Stomach (tissue), 9 donors: ENCODE results near the gene GRAMD1A. TPM values are rescaled to one million over a fixed set of nuclear protein-coding genes. Genes with fewer than 3 reads are reported as not detected.
A peak's percentile ranks its signal among the peaks of the same experiment; 100 is the strongest.

ENCODE experiments used
- DNase-seq, 2 donors: peaks; one replicate each; pipeline versions ENCODE4 v3.0.0 to v3.0.0-alpha.2; 2013 to 2019
- H3K27ac ChIP-seq, 5 donors: fragments of 200-600 bp in 4 of 5; sonication (generic) in 4 of 5; one replicate each; pipeline ENCODE4 v1.5.1; 2013 to 2019; ENCODE audit warnings: mild to moderate bottlenecking in 1 of 5, moderate library complexity in 1 of 5
- H3K27me3 ChIP-seq, 3 donors: fragments of 200-600 bp; sonication (generic); one replicate each; pipeline ENCODE4 v1.5.1; 2017 to 2019; ENCODE audit warnings: mixed run types in 1 of 3
- H3K36me3 ChIP-seq, 4 donors: fragments of 200-600 bp; sonication (generic); 1 replicate in 3 of 4; 2 replicates in 1 of 4; pipeline ENCODE4 v1.5.1; 2016 to 2019
- H3K4me1 ChIP-seq, 4 donors: fragments of 200-600 bp; sonication (generic); one replicate each; pipeline ENCODE4 v1.5.1; 2016 to 2019
- H3K4me3 ChIP-seq, 4 donors: fragments of 200-600 bp; sonication (generic) in 3 of 4; one replicate each; pipeline ENCODE4 v1.5.1; 2016 to 2019; ENCODE audit warnings: mild to moderate bottlenecking in 1 of 4
- H3K9me3 ChIP-seq, 4 donors: fragments of 200-600 bp; sonication (generic); one replicate each; pipeline ENCODE4 v1.5.1; 2016 to 2019
- CTCF ChIP-seq, 7 experiments: fragments of 450-650 bp in 4 of 7; fragments of 200-600 bp in 3 of 7; sonication (generic) in 3 of 7; IDR thresholded peaks; one replicate each; pipeline ENCODE4 v1.5.1; 2016 to 2019; ENCODE audit warnings: antibody characterized with exemption in 7 of 7, control low read depth in 2 of 7, mild to moderate bottlenecking in 1 of 7
- EP300 ChIP-seq: sonication (generic); formaldehyde crosslinking; IDR thresholded peaks from one replicate; pipeline ENCODE4 v1.6.1; 2017; ENCODE audit warnings: antibody characterized with exemption
- POLR2A ChIP-seq, 4 donors: fragments of 450-650 bp; IDR thresholded peaks; one replicate each; pipeline ENCODE4 v1.6.1; 2016; ENCODE audit warnings: antibody characterized with exemption in 4 of 4, control low read depth in 2 of 4, mild to moderate bottlenecking in 1 of 4, moderate library complexity in 1 of 4
- POLR2AphosphoS5 ChIP-seq, 3 donors: sonication (generic); formaldehyde crosslinking; IDR thresholded peaks; one replicate each; pipeline ENCODE4 v1.6.1; 2016; ENCODE audit warnings: antibody characterized with exemption in 3 of 3
- WGBS, 5 donors: extraction: QIAGEN DNeasy Blood & Tissue Kit in 3 of 5; methylation state at CpG; one replicate each; pipeline versions ENCODE4 v1.1.5 to v1.1.7; 2013 to 2018; 5-methylcytosine and 5-hydroxymethylcytosine counted together
- intact Hi-C: fragments of 100-400 bp; cut with DNase I; formaldehyde crosslinking; loops from one replicate; pipeline ENCODE4 v1.15.1; 2023; ENCODE audit warnings: low total_unique reads
- polyA plus RNA-seq, 3 donors: library from polyadenylated mRNA; stranded (reverse); fragments of 200-250 nt; gene quantifications; one replicate each; pipeline ENCODE4 v1.2.3, GENCODE V29; 2013
- total RNA-seq, 5 donors: library from RNA; depleted of rRNA; stranded (reverse); fragments of >200 nt; gene quantifications; one replicate each; pipeline versions ENCODE4 v1.1.0 to v1.2.3, GENCODE V29; 2014 to 2016
- donor health status: healthy with polysubstance abuse.
- donor health status: Bipolar disorder and iron deficiency.
- donor health status: healthy.

The GRAMD1A gene
- total and polyA plus RNA-seq, 8 donors: 29.8 to 74.1 (median 45.1) TPM

GRCh38 chr19:35040826-35041547 lies 40.9 kb downstream of the GRAMD1A start:
- H3K4me3 ChIP-seq: peak overlapping the region; percentile 18 to 41 (median 22)
- no peaks in the 10 kb centered on the region for H3K36me3 ChIP-seq
- peak; percentile 89 to 96 for DNase-seq
- TF ChIP-seq EP300 (peak; percentile 16), POLR2A (IDR thresholded peaks at IDR 0.05) (no peak), POLR2AphosphoS5 (IDR thresholded peaks at IDR 0.05) (peak in 2 of 3 donors; percentile 78 to 79), CTCF (IDR thresholded peaks at IDR 0.05) (no peak)
- no peaks in the 10 kb centered on the region for H3K9me3 ChIP-seq
- H3K27ac ChIP-seq: peak overlapping the region; percentile 79 to 92 (median 86)
- 5 to 14% (median 7%) methylated on average over 20 to 36 of the region's 36 CpGs for WGBS, 5 donors
- peaks cover 30 to 87% (median 58%) of the 10 kb centered on the region in 4 donors for H3K4me1 ChIP-seq
- peaks cover 0 to 33% (median 0%) of the 10 kb centered on the region in 3 donors for H3K27me3 ChIP-seq
- intact Hi-C loops: no loop called here

- TF ChIP-seq POLR2AphosphoS5 (IDR thresholded peaks at IDR 0.05) (peak in 2 of 3 donors; percentile 32 to 71), CTCF (IDR thresholded peaks at IDR 0.05) (no peak)
- Histone ChIP-seq H3K36me3 (no peaks in the 10 kb centered on the region), H3K4me3 (peak within 1 kb of the TSS; percentile 18 to 41 (median 22)), H3K27me3 (peaks cover 0 to 33% (median 0%) of the 10 kb centered on the region in 3 donors), H3K9me3 (no peaks in the 10 kb centered on the region), H3K4me1 (peaks cover 30 to 91% (median 64%) of the 10 kb centered on the region in 4 donors), H3K27ac (peak within 1 kb of the TSS; percentile 79 to 92 (median 86))
- DNase-seq: peak; percentile 84 to 93
- WGBS, 5 donors: 23 to 45% (median 29%) methylated on average over 9 to 19 of the region's 19 CpGs
- intact Hi-C loops: no loop called here
Observed at GRCh38 chr19:35041548-35042055, 41.5 kb downstream of the GRAMD1A start, which contains the start of gene HPN. Gene HPN, plus strand, starts transcription at chr19:35041721. Its CDS starts 786 bp downstream, at chr19:35042507.

GRCh38 chr19:35042056-35042730 lies 42.1 kb downstream of the GRAMD1A start:
- TF ChIP-seq POLR2AphosphoS5 (IDR thresholded peaks at IDR 0.05) (no peak), CTCF (IDR thresholded peaks at IDR 0.05) (no peak), EP300 (no peak), POLR2A (IDR thresholded peaks at IDR 0.05) (no peak)
- peak overlapping the region; percentile 79 to 92 (median 86) for H3K27ac ChIP-seq
- no peaks in the 10 kb centered on the region for H3K36me3 ChIP-seq
- peaks cover 30 to 94% (median 68%) of the 10 kb centered on the region in 4 donors for H3K4me1 ChIP-seq
- DNase-seq: peak; percentile 47 to 82
- intact Hi-C loops: no loop called here
- peak overlapping the region; percentile 18 to 41 (median 22) for H3K4me3 ChIP-seq
- WGBS, 5 donors: 29 to 66% (median 44%) methylated on average over 12 to 14 of the region's 14 CpGs
- no peaks in the 10 kb centered on the region for H3K9me3 ChIP-seq
- peaks cover 0 to 33% (median 0%) of the 10 kb centered on the region in 3 donors for H3K27me3 ChIP-seq

- no peaks in the 10 kb centered on the region for H3K36me3 ChIP-seq
- intact Hi-C loops: no loop called here
- H3K27ac ChIP-seq: peak overlapping the region in 4 of 5 donors; percentile 28 to 86 (median 82)
- no peak for TF ChIP-seq EP300
- TF ChIP-seq CTCF (IDR thresholded peaks at IDR 0.05): no peak
- TF ChIP-seq POLR2AphosphoS5 (IDR thresholded peaks at IDR 0.05): no peak
- no peak for TF ChIP-seq POLR2A (IDR thresholded peaks at IDR 0.05)
- 61 to 77% (median 67%) methylated on average over 14 of the region's 14 CpGs for WGBS, 5 donors
- H3K27me3 ChIP-seq: peaks cover 0 to 33% (median 0%) of the 10 kb centered on the region in 3 donors
- no peaks in the 10 kb centered on the region for H3K9me3 ChIP-seq
- peaks cover 30 to 86% (median 69%) of the 10 kb centered on the region in 4 donors for H3K4me1 ChIP-seq
- no peak for DNase-seq
- H3K4me3 ChIP-seq: peak overlapping the region in 1 of 4 donors; percentile 41
Observed at GRCh38 chr19:35042954-35043604, 43.0 kb downstream of the GRAMD1A start.
